ENCODE measurements around the gene ARL16.

The ARL16 gene

GRCh38 chr17:81666092-81666341 is 17.6 kb downstream of the ARL16 start:
- DNase-seq = no peak

GRCh38 chr17:81665205-81666091 is 18.1 kb downstream of the ARL16 start:
- DNase-seq = peak; percentile 36

GRCh38 chr17:81664051-81664470 is 19.5 kb downstream of the ARL16 start:
- DNase-seq = no peak

- DNase-seq = no peak
Observed at GRCh38 chr17:81662002-81662401, 21.6 kb downstream of the ARL16 start.

- DNase-seq = no peak
Observed at GRCh38 chr17:81660441-81660840, 23.2 kb downstream of the ARL16 start.

GRCh38 chr17:81659038-81659437 is 24.6 kb downstream of the ARL16 start:
- DNase-seq = no peak

- DNase-seq = no peak
Observed at GRCh38 chr17:81656835-81657234, 26.8 kb downstream of the ARL16 start.

- DNase-seq = no peak
Observed at GRCh38 chr17:81656118-81656743, 27.4 kb downstream of the ARL16 start, which contains the start of gene PDE6G. Gene PDE6G, minus strand, starts transcription at chr17:81656542. Its CDS starts 3,237 bp downstream, at chr17:81653305.

GRCh38 chr17:81655378-81656117 is 28.0 kb downstream of the ARL16 start:
- DNase-seq = no peak

GRCh38 chr17:81652906-81653771 is 30.5 kb downstream of the ARL16 start:
- DNase-seq = no peak

- DNase-seq = peak; percentile 81
Observed at GRCh38 chr17:81651692-81652091, 31.9 kb downstream of the ARL16 start.

GRCh38 chr17:81650951-81651350 is 32.6 kb downstream of the ARL16 start:
- no peak for DNase-seq

GRCh38 chr17:81648707-81649085 is 34.9 kb downstream of the ARL16 start:
- DNase-seq = no peak

GRCh38 chr17:81648013-81648706 is 35.4 kb downstream of the ARL16 start:
- DNase-seq = no peak

GRCh38 chr17:81647640-81648012 is 36.0 kb downstream of the ARL16 start:
- DNase-seq = no peak

GRCh38 chr17:81646869-81647600 is 36.6 kb downstream of the ARL16 start:
- DNase-seq = no peak

- no peak for DNase-seq
Observed at GRCh38 chr17:81644976-81645952, 38.3 kb downstream of the ARL16 start.

GRCh38 chr17:81644496-81644895 is 39.1 kb downstream of the ARL16 start:
- DNase-seq = no peak

GRCh38 chr17:81641825-81642489 is 41.6 kb downstream of the ARL16 start:
- DNase-seq = peak; percentile 78

- no peak for DNase-seq
Observed at GRCh38 chr17:81640011-81640410, 43.6 kb downstream of the ARL16 start.

Measured in fibroblast of skin of right biceps (primary cell).